ENCODE measurements around the gene PAPPA2.

The PAPPA2 gene

DNA sequence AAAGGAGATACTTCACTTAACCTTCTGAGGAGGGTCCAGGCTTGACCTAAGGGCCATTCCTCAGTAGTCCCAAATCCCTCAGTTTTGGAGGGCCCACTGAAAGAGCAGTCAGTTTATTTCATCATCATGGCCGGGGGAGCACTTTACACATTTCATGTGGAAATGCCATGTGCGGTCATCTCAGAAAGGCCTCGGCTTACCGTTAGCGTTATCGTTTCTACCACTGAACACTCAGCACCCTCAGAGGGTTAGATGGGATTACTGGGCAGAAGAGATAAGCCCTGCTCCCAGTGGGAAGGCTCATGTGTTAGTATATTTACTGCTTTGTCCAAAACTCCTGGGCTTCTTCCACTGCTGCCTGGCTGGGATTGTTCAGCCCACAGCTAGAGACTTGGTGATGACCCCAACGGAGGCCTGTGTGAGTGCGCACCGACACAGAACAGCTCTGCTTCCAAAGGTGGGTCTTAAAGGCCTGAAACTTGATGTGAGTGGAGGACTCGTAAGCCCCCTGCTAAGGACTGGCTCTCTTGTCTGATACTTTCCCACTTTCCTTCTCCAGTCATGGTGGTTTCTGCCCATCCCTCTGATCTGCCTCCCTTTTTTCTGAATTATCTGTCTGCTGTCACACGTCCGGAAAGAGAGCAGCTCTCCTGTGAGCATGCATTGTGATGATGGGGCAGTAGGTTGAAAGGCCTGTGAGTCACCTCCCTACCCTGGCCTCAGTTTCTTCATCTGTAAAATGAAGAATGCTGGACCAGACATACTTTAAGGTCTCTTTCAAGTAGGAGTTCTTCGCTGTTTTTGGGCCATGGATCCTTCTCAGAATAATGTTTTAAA is 417.0 kb downstream of the PAPPA2 start:
- Histone ChIP-seq H3K4me3 (ENCODE audit: low read depth, low read length) (no peak overlapping the region), H3K27me3 (ENCODE audit: control insufficient read depth, insufficient read depth, low read length) (no peaks in the 10 kb centered on the region), H3K27ac (ENCODE audit: low read depth, low read length) (no peak overlapping the region), H3K9ac (ENCODE audit: low read length) (no peak overlapping the region), H3K9me3 (ENCODE audit: control insufficient read depth, insufficient read depth, low read depth, low read length) (no peaks in the 10 kb centered on the region), H3K4me1 (ENCODE audit: control insufficient read depth, insufficient read depth, low read length) (peaks cover 3% of the 10 kb centered on the region; the same call in 1 of the 2 replicates), H3K36me3 (ENCODE audit: control insufficient read depth, insufficient read depth, low read length) (no peaks in the 10 kb centered on the region)

DNA sequence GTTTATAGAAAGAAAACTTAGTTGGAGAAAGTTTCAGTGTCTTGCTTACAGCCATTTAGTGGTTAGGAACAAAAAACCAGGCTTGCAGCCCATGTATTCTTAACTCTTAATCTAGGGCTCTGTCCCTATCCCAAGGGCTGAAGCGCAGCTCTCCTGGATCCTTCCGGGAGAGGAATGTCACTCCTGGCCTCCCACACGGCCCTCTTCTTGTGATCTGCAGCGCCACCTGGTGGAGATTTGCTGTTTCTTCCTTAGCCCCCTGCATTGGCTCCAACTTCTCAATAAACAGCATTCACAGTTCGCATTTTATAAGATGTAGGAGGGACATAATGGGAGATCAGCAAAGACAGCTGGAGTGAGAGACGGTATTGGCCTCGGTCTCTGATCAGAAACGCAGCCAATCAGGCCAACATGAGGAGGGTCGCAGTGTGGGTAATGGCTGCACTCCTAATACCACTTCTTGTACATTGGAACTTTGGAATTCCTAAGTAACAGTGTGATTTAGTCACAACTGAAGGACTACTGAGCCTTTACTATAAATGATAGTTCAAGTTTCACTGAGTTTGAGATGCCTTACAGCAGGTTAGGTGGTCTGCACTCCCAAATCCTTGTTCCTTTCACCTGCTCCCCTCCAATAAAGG is 418.1 kb downstream of the PAPPA2 start:
- no peaks in the 10 kb centered on the region for H3K9me3 ChIP-seq (ENCODE audit: control insufficient read depth, insufficient read depth, low read depth, low read length)
- H3K4me3 ChIP-seq (ENCODE audit: low read depth, low read length): no peak overlapping the region
- no peaks in the 10 kb centered on the region for H3K27me3 ChIP-seq (ENCODE audit: control insufficient read depth, insufficient read depth, low read length)
- no peak overlapping the region for H3K9ac ChIP-seq (ENCODE audit: low read length)
- H3K4me1 ChIP-seq (ENCODE audit: control insufficient read depth, insufficient read depth, low read length): peaks cover 3% of the 10 kb centered on the region; the same call in 1 of the 2 replicates
- no peak overlapping the region for H3K27ac ChIP-seq (ENCODE audit: low read depth, low read length)
- H3K36me3 ChIP-seq (ENCODE audit: control insufficient read depth, insufficient read depth, low read length): no peaks in the 10 kb centered on the region

DNA sequence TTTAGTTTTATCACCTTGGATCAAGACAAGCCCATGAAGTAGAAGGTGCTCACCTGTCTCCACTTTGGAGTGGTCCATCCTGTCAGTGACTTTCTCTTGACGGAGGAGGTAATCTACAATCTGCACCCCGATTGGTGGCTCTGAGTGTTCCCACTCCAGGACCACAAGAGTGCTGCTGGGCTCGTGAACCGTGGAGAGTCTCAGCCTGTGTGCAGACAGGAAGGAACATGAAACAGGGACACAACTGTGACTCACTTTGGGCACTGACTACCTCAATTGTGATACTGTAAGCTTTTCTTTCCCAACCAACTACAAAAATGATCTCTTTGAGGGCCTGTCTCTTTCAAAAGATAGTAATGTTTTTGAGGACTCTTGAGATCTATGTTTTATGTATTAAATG is 421.3 kb downstream of the PAPPA2 start:
- Histone ChIP-seq H3K27ac (ENCODE audit: low read depth, low read length) (no peak overlapping the region), H3K9ac (ENCODE audit: low read length) (no peak overlapping the region), H3K4me3 (ENCODE audit: low read depth, low read length) (no peak overlapping the region), H3K4me1 (ENCODE audit: control insufficient read depth, insufficient read depth, low read length) (peaks cover 3% of the 10 kb centered on the region; the same call in 1 of the 2 replicates), H3K36me3 (ENCODE audit: control insufficient read depth, insufficient read depth, low read length) (no peaks in the 10 kb centered on the region), H3K27me3 (ENCODE audit: control insufficient read depth, insufficient read depth, low read length) (peaks cover 3% of the 10 kb centered on the region; the same call in 1 of the 2 replicates), H3K9me3 (ENCODE audit: control insufficient read depth, insufficient read depth, low read depth, low read length) (no peaks in the 10 kb centered on the region)

DNA sequence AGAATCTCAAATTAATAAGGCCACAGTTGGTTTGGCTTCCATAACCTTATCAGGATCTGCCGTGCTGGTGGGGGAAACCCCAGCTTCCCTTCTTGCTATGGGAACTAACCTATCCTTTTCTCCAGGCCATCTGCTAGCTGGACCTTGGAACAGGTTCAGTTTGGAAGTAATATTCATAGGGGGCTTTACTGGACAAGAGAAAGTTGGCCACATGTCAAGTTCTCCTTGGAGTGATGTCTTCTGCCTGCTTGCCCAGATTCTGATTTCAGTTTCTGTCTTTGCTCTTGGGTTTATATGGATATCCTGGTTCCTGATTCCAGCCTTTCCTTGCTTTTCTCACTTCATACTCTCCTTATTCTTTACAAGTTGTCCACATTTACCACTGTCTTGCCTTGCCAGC is 421.9 kb downstream of the PAPPA2 start:
- Histone ChIP-seq H3K9me3 (ENCODE audit: control insufficient read depth, insufficient read depth, low read depth, low read length) (no peaks in the 10 kb centered on the region), H3K9ac (ENCODE audit: low read length) (no peak overlapping the region), H3K27ac (ENCODE audit: low read depth, low read length) (no peak overlapping the region), H3K27me3 (ENCODE audit: control insufficient read depth, insufficient read depth, low read length) (peaks cover 3% of the 10 kb centered on the region; the same call in 1 of the 2 replicates), H3K4me3 (ENCODE audit: low read depth, low read length) (no peak overlapping the region), H3K4me1 (ENCODE audit: control insufficient read depth, insufficient read depth, low read length) (peaks cover 3% of the 10 kb centered on the region; the same call in 1 of the 2 replicates), H3K36me3 (ENCODE audit: control insufficient read depth, insufficient read depth, low read length) (no peaks in the 10 kb centered on the region)

DNA sequence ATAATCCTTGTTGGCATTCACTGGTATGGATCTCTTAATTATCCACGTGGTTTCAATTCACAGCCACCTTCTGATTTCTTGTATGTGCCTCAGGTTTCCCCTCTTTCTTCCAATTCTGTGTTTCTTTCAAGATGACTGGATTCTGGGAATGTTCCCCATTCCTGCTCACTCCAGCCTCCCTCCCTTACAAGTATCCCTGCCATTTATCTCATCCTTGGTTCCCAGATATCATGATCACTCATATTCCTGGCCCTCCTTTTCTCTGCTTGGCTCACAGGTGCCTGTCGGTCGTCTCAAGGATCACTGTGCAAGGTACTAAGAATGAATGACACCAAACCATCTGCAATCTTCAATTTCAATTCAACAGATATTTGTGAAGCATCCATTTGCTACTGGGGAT is 422.4 kb downstream of the PAPPA2 start:
- peaks cover 3% of the 10 kb centered on the region; the same call in 1 of the 2 replicates for H3K4me1 ChIP-seq (ENCODE audit: control insufficient read depth, insufficient read depth, low read length)
- no peak overlapping the region for H3K4me3 ChIP-seq (ENCODE audit: low read depth, low read length)
- H3K9ac ChIP-seq (ENCODE audit: low read length): no peak overlapping the region
- H3K9me3 ChIP-seq (ENCODE audit: control insufficient read depth, insufficient read depth, low read depth, low read length): no peaks in the 10 kb centered on the region
- H3K27me3 ChIP-seq (ENCODE audit: control insufficient read depth, insufficient read depth, low read length): peaks cover 3% of the 10 kb centered on the region; the same call in 1 of the 2 replicates
- H3K36me3 ChIP-seq (ENCODE audit: control insufficient read depth, insufficient read depth, low read length): no peaks in the 10 kb centered on the region
- H3K27ac ChIP-seq (ENCODE audit: low read depth, low read length): no peak overlapping the region

DNA sequence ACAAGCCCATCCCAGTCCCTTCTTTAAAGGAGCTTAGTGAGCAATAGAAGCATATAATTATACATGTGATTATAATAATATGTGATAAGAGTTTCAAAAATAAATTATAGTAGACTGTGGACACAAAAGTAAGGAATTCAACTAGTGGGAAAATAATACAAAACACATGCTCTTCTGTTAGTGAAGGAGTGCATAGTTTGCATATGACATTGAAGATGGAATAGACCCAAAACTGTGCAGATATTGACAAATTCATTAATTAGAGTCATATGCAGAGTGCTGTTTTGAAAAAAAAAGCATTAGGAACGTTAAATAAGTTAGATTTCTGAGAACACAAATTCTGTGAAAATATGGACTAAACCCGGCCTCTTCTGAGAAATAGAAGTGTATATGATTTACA is 422.8 kb downstream of the PAPPA2 start:
- Histone ChIP-seq H3K27ac (ENCODE audit: low read depth, low read length) (no peak overlapping the region), H3K36me3 (ENCODE audit: control insufficient read depth, insufficient read depth, low read length) (no peaks in the 10 kb centered on the region), H3K4me1 (ENCODE audit: control insufficient read depth, insufficient read depth, low read length) (peaks cover under 1% of the 10 kb centered on the region; the same call in 1 of the 2 replicates), H3K9ac (ENCODE audit: low read length) (no peak overlapping the region), H3K9me3 (ENCODE audit: control insufficient read depth, insufficient read depth, low read depth, low read length) (no peaks in the 10 kb centered on the region), H3K27me3 (ENCODE audit: control insufficient read depth, insufficient read depth, low read length) (peaks cover 3% of the 10 kb centered on the region; the same call in 1 of the 2 replicates), H3K4me3 (ENCODE audit: low read depth, low read length) (no peak overlapping the region)

DNA sequence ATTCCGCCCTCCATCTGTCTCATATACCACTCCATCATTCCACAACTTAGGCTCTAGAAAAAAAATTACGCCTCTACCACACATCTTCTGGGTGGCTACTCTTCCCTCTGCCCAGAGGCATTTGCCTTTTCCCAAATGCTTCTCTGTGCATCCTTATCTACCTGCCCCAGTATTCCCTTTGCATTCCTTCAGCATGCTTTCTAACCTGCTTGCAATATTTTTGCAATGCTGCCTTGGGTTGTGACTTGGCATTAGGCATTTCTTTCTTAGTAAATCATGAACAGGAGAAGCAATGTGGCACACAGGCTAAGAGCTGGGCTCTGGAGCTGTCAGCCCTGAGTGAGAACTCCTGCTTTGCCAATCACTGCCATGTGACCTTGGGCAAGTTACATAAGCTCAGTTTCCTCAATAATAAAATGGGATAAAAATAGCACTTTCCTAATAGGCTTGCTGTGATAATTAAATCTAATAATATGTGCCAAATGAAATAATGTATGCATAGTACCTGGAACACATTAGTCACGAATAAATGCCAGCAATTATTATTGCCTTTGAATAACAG is 425.6 kb downstream of the PAPPA2 start:
- H3K4me1 ChIP-seq (ENCODE audit: control insufficient read depth, insufficient read depth, low read length): no peaks in the 10 kb centered on the region

DNA sequence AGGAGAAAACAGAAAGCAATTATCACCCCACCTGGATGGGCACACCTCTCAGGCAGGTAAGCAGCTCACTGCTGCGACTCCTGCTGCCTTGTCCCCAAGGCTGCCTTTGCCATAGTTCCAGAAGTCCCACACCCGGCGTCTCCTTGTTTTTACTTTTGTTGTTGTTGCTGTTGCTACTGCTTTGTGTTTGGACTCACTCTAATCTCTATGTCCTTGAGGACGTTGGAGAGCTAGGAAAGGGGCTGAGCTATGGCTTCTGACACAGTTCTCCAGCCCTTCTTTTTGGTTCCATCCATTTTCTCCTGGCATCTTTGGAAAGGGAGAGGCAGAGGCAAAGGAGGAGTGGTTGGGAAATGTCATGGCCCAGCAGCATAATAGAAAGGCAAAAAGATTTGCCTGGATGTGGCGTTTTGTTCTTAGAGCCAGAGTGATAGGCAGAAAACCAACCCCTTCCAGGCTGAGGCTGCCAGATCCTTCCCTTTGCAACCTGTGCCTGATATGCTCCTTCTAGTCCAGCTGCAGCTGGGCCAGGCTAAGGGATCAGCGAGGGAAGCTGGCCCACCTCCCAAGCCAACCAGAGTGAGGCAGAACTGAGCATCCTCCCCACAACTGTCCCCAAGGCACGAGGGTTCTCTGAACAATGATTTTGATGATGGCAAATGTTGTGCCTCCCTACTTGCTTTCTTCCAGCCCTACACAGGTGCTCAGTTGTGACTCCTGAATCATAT is 430.8 kb downstream of the PAPPA2 start:
- Histone ChIP-seq H3K27ac (ENCODE audit: low read depth, low read length) (no peak overlapping the region), H3K4me3 (ENCODE audit: low read depth, low read length) (no peak overlapping the region), H3K36me3 (ENCODE audit: control insufficient read depth, insufficient read depth, low read length) (no peaks in the 10 kb centered on the region), H3K4me1 (ENCODE audit: control insufficient read depth, insufficient read depth, low read length) (no peaks in the 10 kb centered on the region), H3K9me3 (ENCODE audit: control insufficient read depth, insufficient read depth, low read depth, low read length) (no peaks in the 10 kb centered on the region), H3K9ac (ENCODE audit: low read length) (no peak overlapping the region), H3K27me3 (ENCODE audit: control insufficient read depth, insufficient read depth, low read length) (0 out of 2 replicates have a peak, but pooled peaks cover 2% of the 10 kb centered on the region)

More for the DNA sequence above, 425.6 kb downstream of the PAPPA2 start:
- Histone ChIP-seq H3K36me3 (ENCODE audit: control insufficient read depth, insufficient read depth, low read length) (no peaks in the 10 kb centered on the region), H3K27me3 (ENCODE audit: control insufficient read depth, insufficient read depth, low read length) (peaks cover 3% of the 10 kb centered on the region; the same call in 1 of the 2 replicates), H3K9ac (ENCODE audit: low read length) (no peak overlapping the region), H3K27ac (ENCODE audit: low read depth, low read length) (no peak overlapping the region), H3K4me3 (ENCODE audit: low read depth, low read length) (no peak overlapping the region), H3K9me3 (ENCODE audit: control insufficient read depth, insufficient read depth, low read depth, low read length) (no peaks in the 10 kb centered on the region)

DNA sequence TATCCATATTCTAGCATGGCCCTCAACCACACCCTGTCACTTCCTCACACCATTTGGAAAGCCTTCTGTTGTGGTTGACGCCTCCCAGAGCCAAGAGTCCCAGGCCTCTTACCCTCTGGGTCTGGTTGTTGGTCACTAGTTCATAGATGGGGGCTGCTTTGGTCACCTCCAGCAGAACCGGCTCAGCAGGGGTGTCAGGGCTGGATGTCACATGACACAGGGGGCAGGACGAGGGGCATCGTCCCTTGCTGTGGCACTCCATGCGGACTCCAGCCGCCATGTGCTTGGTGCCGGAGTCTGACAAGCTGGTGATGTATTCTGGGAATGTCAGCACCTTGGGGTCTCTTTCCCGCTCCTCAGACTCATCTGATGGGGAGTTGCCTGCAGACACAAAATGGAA is 431.5 kb downstream of the PAPPA2 start:
- Histone ChIP-seq H3K9ac (ENCODE audit: low read length) (no peak overlapping the region), H3K4me1 (ENCODE audit: control insufficient read depth, insufficient read depth, low read length) (no peaks in the 10 kb centered on the region), H3K27me3 (ENCODE audit: control insufficient read depth, insufficient read depth, low read length) (0 out of 2 replicates have a peak, but pooled peaks cover 2% of the 10 kb centered on the region), H3K27ac (ENCODE audit: low read depth, low read length) (no peak overlapping the region), H3K4me3 (ENCODE audit: low read depth, low read length) (no peak overlapping the region), H3K36me3 (ENCODE audit: control insufficient read depth, insufficient read depth, low read length) (no peaks in the 10 kb centered on the region), H3K9me3 (ENCODE audit: control insufficient read depth, insufficient read depth, low read depth, low read length) (no peaks in the 10 kb centered on the region)

All from HUES6 (cell line).